HepG2 (cell line): ENCODE data around the gene OS9. TPM values are rescaled to one million over a fixed set of nuclear protein-coding genes. Genes with fewer than 3 reads are reported as not detected.

Source experiments
- ATAC-seq: fragments of 200-7000 bp; cut with Tn5 transposase; 3 replicates; pipeline ENCODE4 v1.9.1; 2020; ENCODE audit warnings: mild to moderate bottlenecking, moderate library complexity
- BruUV-seq: library from RNA; stranded (reverse); fragments of 400-500 nt; replicated peaks from 2 replicates; lab custom pipeline; 2021; lab: Mats Ljungman, UMichigan
- CTCF ChIA-PET: fragments of 300-600 bp; formaldehyde crosslinking; extraction: SDS; loops from one replicate; lab custom pipeline; 2021; ENCODE audit warnings: low total read pairs, inconsistent platforms, low intra/inter-chr PET ratio; lab: Yijun Ruan, JAX
- POLR2A ChIA-PET: fragments of 350-600 bp; sonication (Branson Sonifier 250); formaldehyde crosslinking; loops from one replicate; lab custom pipeline; 2020; ENCODE audit warnings: antibody characterized with exemption, inconsistent platforms; lab: Yijun Ruan, JAX
- DNase-seq: peaks from one replicate; pipeline ENCODE4 v3.0.0-alpha.2; 2015; ENCODE audit warnings: low spot score
- FAIRE-seq: peaks from 3 replicates; lab custom pipeline; 2011; peaks lifted over from hg19 to GRCh38; lab: Jason Lieb, UNC
- H2AFZ ChIP-seq: one replicate; pipeline ENCODE4 v1.6.1; 2011; ENCODE audit warnings: low read length, inconsistent platforms
- H3K27ac ChIP-seq: fragments of 300-600 bp; 3 replicates; pipeline ENCODE4 v1.8.0; 2011; ENCODE audit warnings: mixed run types, mild to moderate bottlenecking, mixed read lengths, low read length, inconsistent platforms; ENCODE audit not compliant: insufficient read depth; ENCODE audit errors: extremely low read length
- H3K27me3 ChIP-seq, 2 experiments: fragments of 200-600 bp in 1 of 2; 2 replicates in 1 of 2; 3 replicates in 1 of 2; pipeline versions ENCODE4 v1.6.0 to v1.8.0; 2011; ENCODE audit warnings: low read length in 2 of 2, mild to moderate bottlenecking in 2 of 2, moderate library complexity in 2 of 2, inconsistent platforms in 1 of 2; ENCODE audit not compliant: insufficient read depth in 2 of 2, control insufficient read depth in 1 of 2
- H3K36me3 ChIP-seq, 2 experiments: fragments of 200-600 bp in 1 of 2; replicated peaks in 1 of 2; 2 replicates in 1 of 2; 3 replicates in 1 of 2; pipeline versions ENCODE4 v1.5.1 to v1.8.0; 2011; ENCODE audit warnings: low read length in 2 of 2, inconsistent platforms in 1 of 2; ENCODE audit not compliant: insufficient read depth in 2 of 2, control insufficient read depth in 1 of 2
- H3K4me1 ChIP-seq: 2 replicates; pipeline ENCODE4 v1.5.1; 2012; ENCODE audit warnings: low read length, inconsistent platforms; ENCODE audit not compliant: insufficient read depth
- H3K4me2 ChIP-seq: 2 replicates; pipeline ENCODE4 v1.6.0; 2011; ENCODE audit warnings: low read depth, low read length, inconsistent platforms
- H3K4me3 ChIP-seq, 3 experiments: fragments of 200-600 bp in 1 of 3; sonication (generic), shearing (Covaris generic) in 1 of 3; replicated peaks in 1 of 3; 2 replicates each; pipeline ENCODE4 v1.5.1; 2011 to 2016; ENCODE audit warnings: low read length in 3 of 3, inconsistent platforms in 2 of 3, low read depth in 2 of 3, mild to moderate bottlenecking in 2 of 3, control low read depth in 1 of 3, mixed read lengths in 1 of 3; ENCODE audit not compliant: insufficient read depth in 1 of 3
- H3K79me2 ChIP-seq: one replicate; pipeline ENCODE4 v1.6.1; 2011; ENCODE audit warnings: low read length, inconsistent platforms; ENCODE audit not compliant: insufficient read depth
- H3K9ac ChIP-seq: 2 replicates; pipeline ENCODE4 v1.6.0; 2011; ENCODE audit warnings: mild to moderate bottlenecking, low read depth, low read length, inconsistent platforms; ENCODE audit not compliant: insufficient read depth
- H3K9me3 ChIP-seq: 2 replicates; pipeline ENCODE4 v1.5.1; 2012; ENCODE audit warnings: mild to moderate bottlenecking, low read length
- H4K20me1 ChIP-seq: 2 replicates; pipeline ENCODE4 v1.6.0; 2011; ENCODE audit warnings: inconsistent platforms, mild to moderate bottlenecking, low read length, moderate library complexity; ENCODE audit not compliant: insufficient read depth
- HDAC2 ChIP-seq: sonication (generic); formaldehyde crosslinking; IDR thresholded peaks from 2 replicates; pipeline ENCODE4 v1.4.0; 2020; ENCODE audit warnings: missing genetic modification reagents
- LBX2 ChIP-seq: sonication (generic); formaldehyde crosslinking; IDR thresholded peaks from 2 replicates; pipeline ENCODE4 v1.5.0; 2020; ENCODE audit warnings: missing genetic modification reagents, mild to moderate bottlenecking, borderline replicate concordance
- PCBP2 ChIP-seq: fragments of 200-400 bp; formaldehyde crosslinking; optimal IDR thresholded peaks from 2 replicates; pipeline ENCODE3; 2018; ENCODE audit warnings: low read length, low read depth; ENCODE audit not compliant: poor library complexity, severe bottlenecking
- RFX1 ChIP-seq: fragments of 450-650 bp; IDR thresholded peaks from 2 replicates; pipeline ENCODE4 v1.6.1; 2017
- TAF15 ChIP-seq: fragments of 200-400 bp; formaldehyde crosslinking; IDR thresholded peaks from one replicate; pipeline ENCODE4 v1.6.1; 2018; ENCODE audit warnings: mild to moderate bottlenecking, low read depth, low read length; ENCODE audit not compliant: poor library complexity, severe bottlenecking
- ZNF468 ChIP-seq: sonication (generic); formaldehyde crosslinking; IDR thresholded peaks from 2 replicates; pipeline ENCODE4 v1.8.0; 2022; ENCODE audit warnings: mild to moderate bottlenecking, moderate library complexity, missing genetic modification reagents
- ZNF646 ChIP-seq: sonication (generic); formaldehyde crosslinking; IDR thresholded peaks from 2 replicates; pipeline ENCODE4 v1.9.0; 2021; ENCODE audit warnings: mild to moderate bottlenecking, missing genetic modification reagents
- WGBS: methylation state at CpG from one replicate; pipeline ENCODE4 v1.1.6; 2017; ENCODE audit warnings: low lambda C conversion rate; 5-methylcytosine and 5-hydroxymethylcytosine counted together
- in situ Hi-C: cut with HindIII; loops from 2 replicates; pipeline ENCODE4 v1.10.0; 2017; ENCODE audit warnings: low pct_unique_long_range_greater_than_20kb; ENCODE audit not compliant: extremely low pct_ligation_motif_present
- intact Hi-C: fragments of 100-400 bp; cut with micrococcal nuclease; formaldehyde crosslinking; loops from one replicate; pipeline ENCODE4 v1.10.0; 2022; ENCODE audit not compliant: unreplicated experiment
- polyA plus RNA-seq, 8 experiments: library from polyadenylated mRNA; depleted of rRNA in 3 of 8; stranded (reverse) in 7 of 8; unstranded in 1 of 8; fragments of >200 nt; fragmentation: Illumina TruSeq in 4 of 8; extraction: Trizol in 4 of 8; gene quantifications; 2 replicates each; pipeline versions ENCODE4 v1.2.1 to v1.2.3, GENCODE V29; 2011 to 2016; ENCODE audit warnings: low read depth in 4 of 8, missing spikeins in 1 of 8, mixed read lengths in 1 of 8; ENCODE audit not compliant: insufficient read depth in 1 of 8
- total RNA-seq, 5 experiments: library from RNA; depleted of rRNA; stranded (reverse); fragments of >200 nt; fragmentation: Illumina TruSeq; extraction: Trizol; gene quantifications; 2 replicates each; pipeline ENCODE4 v1.2.3, GENCODE V29; 2016; ENCODE audit warnings: low read depth in 1 of 5

Gene OS9
- total and polyA plus RNA-seq, 2 of the 13 experiments (the other 11 are each of a cell fraction or from before 2014, with no cell fraction given), result 156 to 206 TPM

DNA sequence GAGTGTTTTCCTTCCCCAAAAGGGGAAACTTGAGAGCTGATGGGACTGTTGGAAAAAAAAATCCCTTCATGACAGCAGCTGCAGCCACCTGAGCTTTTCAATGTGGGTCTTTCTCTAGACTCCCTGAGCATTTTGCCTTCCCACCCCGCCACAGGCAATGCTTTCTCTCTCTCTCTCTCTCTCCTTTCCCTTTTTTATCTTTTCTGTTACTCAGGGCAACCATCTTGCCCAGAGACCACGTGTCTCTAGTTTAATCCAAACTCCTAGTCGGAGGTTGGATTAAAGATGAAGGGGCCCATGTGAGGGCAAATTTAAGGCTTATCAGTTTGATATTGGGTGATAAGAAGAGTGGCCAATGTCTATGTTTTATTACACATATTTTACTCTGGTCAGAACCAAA, 35.0 kb upstream of the OS9 start:
- no peak overlapping the region for H3K4me2 ChIP-seq
- H4K20me1 ChIP-seq, result no peaks in the 10 kb centered on the region
- TF ChIP-seq ZNF468 (CRISPR knock-in tag) (no peak), TAF15 (no peak), RFX1 (no peak), LBX2 (CRISPR knock-in tag) (no peak), ZNF646 (CRISPR knock-in tag) (no peak), PCBP2 (no peak), HDAC2 (CRISPR knock-in tag) (no peak)
- no peak overlapping the region for H3K9ac ChIP-seq
- FAIRE-seq (no peak), DNase-seq (no peak), ATAC-seq (no peak)
- no peaks in the 10 kb centered on the region for H3K36me3 ChIP-seq
- CTCF ChIA-PET, result no interaction called here
- BruUV-seq, result no TSS peak
- no peaks in the 10 kb centered on the region for H3K79me2 ChIP-seq
- in situ Hi-C loops, result no loop called here
- no peaks in the 10 kb centered on the region for H3K4me1 ChIP-seq
- intact Hi-C loops, result no loop called here
- POLR2A ChIA-PET, result no interaction called here
- peaks cover 0 to 9% of the 10 kb centered on the region in 2 experiments; a peak in 1 of 5 replicates for H3K27me3 ChIP-seq
- H2AFZ ChIP-seq, result no peak overlapping the region
- peaks cover 14% of the 10 kb centered on the region for H3K9me3 ChIP-seq
- 18% methylated on average over 3 of the region's 3 CpGs for WGBS
- H3K4me3 ChIP-seq, result no peak overlapping the region
- no peak overlapping the region for H3K27ac ChIP-seq
